ENCODE measurements around the gene GTF3C5.
A peak's percentile ranks its signal among the peaks of the same experiment; 100 is the strongest.

Gene GTF3C5

DNA sequence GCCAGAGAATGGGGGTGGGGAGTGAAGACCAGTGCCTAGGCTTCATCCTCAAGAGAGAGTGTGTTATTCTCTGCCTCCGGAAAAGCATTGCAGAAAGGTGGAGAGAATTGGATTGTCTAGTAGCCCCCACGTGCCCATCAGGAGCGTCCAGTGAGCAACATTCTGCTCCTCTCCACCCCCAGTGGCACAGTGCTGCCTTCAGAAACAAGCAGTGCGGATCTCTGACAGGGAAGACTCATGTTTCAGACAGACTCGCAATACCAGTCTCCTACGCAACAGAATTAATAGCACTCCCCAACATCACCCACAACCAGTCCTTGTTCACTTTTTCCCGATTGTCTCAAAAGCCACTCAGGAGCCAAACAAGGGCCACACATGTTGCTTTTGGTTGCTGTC is 16.1 kb downstream of the GTF3C5 start:
- TF ChIP-seq, protein P1, sequence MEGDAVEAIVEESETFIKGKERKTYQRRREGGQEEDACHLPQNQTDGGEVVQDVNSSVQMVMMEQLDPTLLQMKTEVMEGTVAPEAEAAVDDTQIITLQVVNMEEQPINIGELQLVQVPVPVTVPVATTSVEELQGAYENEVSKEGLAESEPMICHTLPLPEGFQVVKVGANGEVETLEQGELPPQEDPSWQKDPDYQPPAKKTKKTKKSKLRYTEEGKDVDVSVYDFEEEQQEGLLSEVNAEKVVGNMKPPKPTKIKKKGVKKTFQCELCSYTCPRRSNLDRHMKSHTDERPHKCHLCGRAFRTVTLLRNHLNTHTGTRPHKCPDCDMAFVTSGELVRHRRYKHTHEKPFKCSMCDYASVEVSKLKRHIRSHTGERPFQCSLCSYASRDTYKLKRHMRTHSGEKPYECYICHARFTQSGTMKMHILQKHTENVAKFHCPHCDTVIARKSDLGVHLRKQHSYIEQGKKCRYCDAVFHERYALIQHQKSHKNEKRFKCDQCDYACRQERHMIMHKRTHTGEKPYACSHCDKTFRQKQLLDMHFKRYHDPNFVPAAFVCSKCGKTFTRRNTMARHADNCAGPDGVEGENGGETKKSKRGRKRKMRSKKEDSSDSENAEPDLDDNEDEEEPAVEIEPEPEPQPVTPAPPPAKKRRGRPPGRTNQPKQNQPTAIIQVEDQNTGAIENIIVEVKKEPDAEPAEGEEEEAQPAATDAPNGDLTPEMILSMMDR (conservative IDR thresholded peaks at IDR 0.05; ENCODE audit: low read depth, low read length), result no peak
- no peaks in the 10 kb centered on the region for H4K20me1 ChIP-seq (ENCODE audit: insufficient read depth)
- H3K4me1 ChIP-seq (ENCODE audit: low read depth, poor library complexity, severe bottlenecking), result peaks cover 12% of the 10 kb centered on the region
- no peak overlapping the region for H3K4me2 ChIP-seq
- H3K9ac ChIP-seq, result no peak overlapping the region
- no peak overlapping the region for H2AFZ ChIP-seq (ENCODE audit: low read depth)
- H3K27me3 ChIP-seq (ENCODE audit: insufficient read depth, low read depth), result no peaks in the 10 kb centered on the region
- H3K79me2 ChIP-seq (ENCODE audit: insufficient read depth, low read depth), result no peaks in the 10 kb centered on the region
- no peaks in the 10 kb centered on the region for H3K36me3 ChIP-seq (ENCODE audit: insufficient read depth)
- no peak overlapping the region for H3K4me3 ChIP-seq (IDR thresholded peaks at IDR 0.05; ENCODE audit: insufficient read depth, low read depth, low read length)
- H3K27ac ChIP-seq, result no peak overlapping the region

DNA sequence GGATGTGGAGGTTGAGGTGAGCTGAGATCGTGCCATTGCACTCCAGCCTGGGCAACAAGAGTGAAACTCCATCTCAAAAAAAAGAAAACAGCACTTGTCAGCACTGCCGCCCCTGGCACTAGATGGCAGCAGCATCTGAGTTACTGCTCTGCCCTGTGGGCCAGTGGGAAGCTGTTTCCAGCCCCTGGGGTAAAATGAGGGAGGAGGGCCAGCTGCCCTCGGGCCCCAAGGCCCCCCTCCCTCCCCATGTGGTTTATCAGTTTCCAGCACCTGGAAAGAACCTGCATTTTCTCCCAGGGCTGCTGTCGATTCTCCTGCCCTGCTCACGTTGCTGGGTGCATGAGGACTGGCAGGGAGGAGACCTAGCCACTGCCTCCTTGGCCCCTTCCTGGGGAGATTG is 17.8 kb downstream of the GTF3C5 start:
- no peaks in the 10 kb centered on the region for H3K36me3 ChIP-seq (ENCODE audit: insufficient read depth)
- H3K4me1 ChIP-seq (ENCODE audit: low read depth, poor library complexity, severe bottlenecking), result peaks cover 12% of the 10 kb centered on the region
- no peak overlapping the region for H3K9ac ChIP-seq
- no peak overlapping the region for H2AFZ ChIP-seq (ENCODE audit: low read depth)
- TF ChIP-seq, protein P1 (conservative IDR thresholded peaks at IDR 0.05; ENCODE audit: low read depth, low read length), result 0 out of 2 replicates have a peak, but pooled peaks have one; percentile 40
- no peak overlapping the region for H3K4me3 ChIP-seq (IDR thresholded peaks at IDR 0.05; ENCODE audit: insufficient read depth, low read depth, low read length)
- H3K27me3 ChIP-seq (ENCODE audit: insufficient read depth, low read depth), result no peaks in the 10 kb centered on the region
- H3K4me2 ChIP-seq, result no peak overlapping the region
- H4K20me1 ChIP-seq (ENCODE audit: insufficient read depth), result no peaks in the 10 kb centered on the region
- no peaks in the 10 kb centered on the region for H3K79me2 ChIP-seq (ENCODE audit: insufficient read depth, low read depth)
- H3K27ac ChIP-seq, result no peak overlapping the region

DNA sequence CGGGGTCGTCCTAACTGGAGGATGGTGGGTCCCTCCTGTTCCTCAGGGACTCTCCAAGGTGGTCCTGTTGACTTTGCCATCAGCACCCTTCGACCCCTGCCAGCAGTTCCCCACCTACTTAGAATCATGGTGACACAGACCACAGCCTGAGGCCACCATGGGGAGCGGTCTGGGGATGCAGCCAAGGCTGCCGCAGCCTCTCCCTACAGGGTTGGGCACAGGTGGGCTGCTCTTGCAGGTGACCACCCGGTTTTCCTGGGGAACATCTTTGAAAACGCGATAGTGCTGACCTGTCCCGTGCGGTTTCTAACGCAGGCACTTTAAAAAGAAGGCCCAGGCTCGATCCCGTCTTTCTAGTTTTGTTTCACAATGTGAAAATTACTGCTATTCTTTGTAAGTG is 18.2 kb downstream of the GTF3C5 start:
- Histone ChIP-seq H3K4me2 (no peak overlapping the region), H3K4me3 (IDR thresholded peaks at IDR 0.05; ENCODE audit: insufficient read depth, low read depth, low read length) (no peak overlapping the region), H3K9ac (no peak overlapping the region), H3K4me1 (ENCODE audit: low read depth, poor library complexity, severe bottlenecking) (peaks cover 12% of the 10 kb centered on the region), H3K27ac (no peak overlapping the region), H3K79me2 (ENCODE audit: insufficient read depth, low read depth) (no peaks in the 10 kb centered on the region), H3K27me3 (ENCODE audit: insufficient read depth, low read depth) (no peaks in the 10 kb centered on the region), H2AFZ (ENCODE audit: low read depth) (no peak overlapping the region), H3K36me3 (ENCODE audit: insufficient read depth) (no peaks in the 10 kb centered on the region), H4K20me1 (ENCODE audit: insufficient read depth) (no peaks in the 10 kb centered on the region)
- TF ChIP-seq, protein P1 (conservative IDR thresholded peaks at IDR 0.05; ENCODE audit: low read depth, low read length), result no peak

DNA sequence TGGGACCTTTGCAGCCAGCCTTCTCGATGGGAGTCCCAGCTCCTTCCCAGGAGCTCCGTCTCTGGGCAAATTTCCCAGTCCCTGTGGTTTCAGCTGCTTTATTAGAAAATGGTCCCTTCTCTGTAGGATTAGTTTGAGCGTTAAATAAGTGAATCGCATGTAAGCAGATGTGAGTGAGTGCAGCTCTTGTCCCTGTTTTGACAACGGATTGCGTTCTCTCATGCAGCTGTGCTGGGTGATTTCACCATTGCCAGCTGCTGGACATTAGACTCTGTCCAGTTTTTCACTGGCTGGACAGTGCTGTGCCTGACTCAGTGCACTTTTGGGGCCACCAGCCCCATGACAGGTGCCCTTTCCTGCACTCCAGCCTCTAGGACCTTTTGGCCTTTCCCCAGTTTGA is 19.3 kb downstream of the GTF3C5 start:
- Histone ChIP-seq H3K9ac (no peak overlapping the region), H2AFZ (ENCODE audit: low read depth) (no peak overlapping the region), H3K27ac (no peak overlapping the region), H3K27me3 (ENCODE audit: insufficient read depth, low read depth) (no peaks in the 10 kb centered on the region), H3K4me2 (no peak overlapping the region), H3K4me3 (IDR thresholded peaks at IDR 0.05; ENCODE audit: insufficient read depth, low read depth, low read length) (no peak overlapping the region), H3K36me3 (ENCODE audit: insufficient read depth) (no peaks in the 10 kb centered on the region), H3K4me1 (ENCODE audit: low read depth, poor library complexity, severe bottlenecking) (peaks cover 12% of the 10 kb centered on the region), H3K79me2 (ENCODE audit: insufficient read depth, low read depth) (no peaks in the 10 kb centered on the region), H4K20me1 (ENCODE audit: insufficient read depth) (no peaks in the 10 kb centered on the region)
- TF ChIP-seq, protein P1 (conservative IDR thresholded peaks at IDR 0.05; ENCODE audit: low read depth, low read length), result no peak
